ENCODE results near the gene RRM2.
"Not testable (repeated sequence)": the region's sequence is repeated elsewhere in the genome, so short reads cannot be mapped to it uniquely, and the experiment has no call there.

The RRM2 gene

DNA sequence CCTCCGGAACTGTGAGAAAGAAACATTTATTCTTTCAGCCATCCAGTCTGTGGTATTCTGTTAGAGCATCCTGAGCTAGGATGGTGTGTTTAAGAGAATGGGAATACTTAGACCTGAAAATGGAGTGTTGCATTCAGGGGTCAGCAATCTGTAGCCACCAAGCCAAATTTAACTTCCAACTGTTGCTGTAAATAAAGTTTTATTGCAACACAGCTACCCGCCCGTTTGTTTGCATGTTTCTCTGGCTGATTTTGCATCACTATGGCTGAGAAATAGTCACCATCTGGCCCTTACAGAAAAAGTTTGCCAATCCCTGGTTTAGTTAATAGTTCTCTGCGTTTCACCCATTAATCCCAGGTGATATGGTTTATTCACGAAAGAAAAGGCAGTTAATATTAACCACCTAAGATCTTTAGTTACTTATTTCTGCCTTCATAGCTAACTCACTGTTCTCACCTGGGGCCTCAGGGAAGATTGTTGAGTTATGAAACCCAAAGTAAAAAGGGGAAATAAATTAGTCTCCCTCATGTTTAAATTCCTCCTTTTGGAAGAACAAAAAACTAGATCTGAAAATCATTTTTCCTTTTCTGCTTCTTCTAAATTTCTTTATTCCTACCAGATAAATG, 32.9 kb upstream of the RRM2 start:
- no peak for TF ChIP-seq CTCF (IDR thresholded peaks at IDR 0.05; ENCODE audit: extremely low read depth, insufficient read depth, missing control alignments)
- in situ Hi-C loops (cut with MboI; ENCODE audit: low pct_unique_long_range_greater_than_20kb, low sequenced_read_pairs, unreplicated experiment): no loop called here

DNA sequence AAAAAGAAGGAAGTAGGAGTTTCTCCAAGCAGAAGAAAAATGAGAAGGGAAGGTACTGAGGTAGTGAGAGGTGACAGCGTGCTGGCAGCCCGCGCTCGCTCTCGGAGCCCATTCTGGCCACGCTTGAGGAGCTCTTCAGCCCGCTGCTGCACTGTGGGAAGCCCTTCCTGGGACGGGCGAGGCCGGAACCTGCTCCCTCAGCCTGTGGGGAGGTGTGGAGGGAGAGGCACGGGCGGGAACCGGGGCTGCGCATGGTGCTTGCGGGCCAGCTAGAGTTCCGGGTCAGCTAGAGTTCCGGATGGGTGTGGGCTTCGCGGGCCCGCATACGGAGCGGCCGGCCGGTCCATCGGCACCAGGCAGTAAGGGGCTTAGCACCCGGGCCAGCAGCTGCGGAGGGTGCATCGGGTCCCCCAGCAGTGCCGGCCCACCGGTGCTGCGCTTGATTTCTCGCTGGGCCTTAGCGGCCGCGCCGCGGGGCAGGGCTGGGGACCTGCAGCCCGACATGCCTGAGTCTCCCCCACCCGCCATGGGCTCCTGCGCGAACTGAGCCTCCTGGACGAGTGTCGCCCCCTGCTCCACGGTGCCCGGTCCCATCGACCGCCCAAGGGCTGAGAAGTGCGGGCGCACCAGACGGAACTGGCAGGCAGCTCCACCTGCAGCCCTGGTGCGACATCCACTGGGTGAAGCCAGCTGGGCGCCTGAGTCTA, 31.2 kb upstream of the RRM2 start:
- DNase-seq (ENCODE audit: low spot score): no peak
- no peak for TF ChIP-seq CTCF (IDR thresholded peaks at IDR 0.05; ENCODE audit: extremely low read depth, insufficient read depth, missing control alignments)
- in situ Hi-C loops (cut with MboI; ENCODE audit: low pct_unique_long_range_greater_than_20kb, low sequenced_read_pairs, unreplicated experiment): no loop called here

More for the DNA sequence above, 32.9 kb upstream of the RRM2 start:
- DNase-seq (ENCODE audit: low spot score): no peak

DNA sequence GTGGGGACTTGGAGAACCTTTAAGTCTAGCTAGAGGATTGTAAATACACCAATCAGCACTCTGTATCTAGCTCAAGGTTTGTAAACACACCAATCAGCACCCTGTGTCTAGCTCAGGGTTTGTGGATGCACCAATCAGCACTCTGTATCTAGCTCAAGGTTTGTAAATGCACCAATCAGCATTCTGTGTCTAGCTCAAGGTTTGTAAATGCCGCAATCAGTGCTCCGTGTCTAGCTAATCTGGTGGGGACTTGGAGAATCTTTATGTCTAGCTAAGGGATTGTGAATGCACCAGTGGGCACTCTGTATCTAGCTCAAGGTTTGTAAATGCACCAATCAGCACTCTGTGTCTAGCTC, 30.7 kb upstream of the RRM2 start:
- DNase-seq (ENCODE audit: low spot score); in situ Hi-C loops (cut with MboI; ENCODE audit: low pct_unique_long_range_greater_than_20kb, low sequenced_read_pairs, unreplicated experiment): not testable (repeated sequence)

GRCh38 chr2:10094271-10094814, 28.2 kb upstream of the RRM2 start:
- in situ Hi-C loops (cut with MboI; ENCODE audit: low pct_unique_long_range_greater_than_20kb, low sequenced_read_pairs, unreplicated experiment): no loop called here
- TF ChIP-seq CTCF (IDR thresholded peaks at IDR 0.05; ENCODE audit: extremely low read depth, insufficient read depth, missing control alignments): no peak
- no peak for DNase-seq (ENCODE audit: low spot score)

DNA sequence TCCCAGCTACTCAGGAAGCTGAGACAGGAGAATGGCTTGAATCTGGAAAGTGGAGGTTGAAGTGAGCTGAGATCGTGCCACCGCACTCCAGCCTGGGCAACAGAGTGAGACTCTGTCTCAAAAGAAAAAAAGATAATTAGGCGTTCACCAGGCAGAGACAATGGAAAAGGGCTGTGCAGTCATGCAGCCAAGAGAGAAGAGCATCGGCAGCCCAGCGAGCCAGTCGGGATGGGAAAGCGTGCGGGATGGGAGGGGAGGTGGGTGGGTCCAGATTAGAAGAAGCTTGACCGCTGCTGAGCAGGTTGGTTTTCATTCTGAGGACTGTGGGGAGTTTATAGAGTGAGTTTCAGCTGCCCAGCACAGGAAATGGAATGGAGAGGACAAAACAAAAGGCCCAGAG, 27.4 kb upstream of the RRM2 start:
- no peak for TF ChIP-seq CTCF (IDR thresholded peaks at IDR 0.05; ENCODE audit: extremely low read depth, insufficient read depth, missing control alignments)
- DNase-seq (ENCODE audit: low spot score): no peak
- in situ Hi-C loops (cut with MboI; ENCODE audit: low pct_unique_long_range_greater_than_20kb, low sequenced_read_pairs, unreplicated experiment): no loop called here

GRCh38 chr2:10096641-10097040, 25.9 kb upstream of the RRM2 start:
- in situ Hi-C loops (cut with MboI; ENCODE audit: low pct_unique_long_range_greater_than_20kb, low sequenced_read_pairs, unreplicated experiment): no loop called here
- DNase-seq (ENCODE audit: low spot score): no peak
- no peak for TF ChIP-seq CTCF (IDR thresholded peaks at IDR 0.05; ENCODE audit: extremely low read depth, insufficient read depth, missing control alignments)

All from GM13977 (cell line).